Measurements from ENCODE around the gene JMJD7. TPM values are rescaled to one million over a fixed set of nuclear protein-coding genes. Genes with fewer than 3 reads are reported as not detected.
"Not testable (repeated sequence)": the region's sequence is repeated elsewhere in the genome, so short reads cannot be mapped to it uniquely, and the experiment has no call there.

The JMJD7 gene
- polyA plus RNA-seq, 1 donor, result 13.6 TPM

DNA sequence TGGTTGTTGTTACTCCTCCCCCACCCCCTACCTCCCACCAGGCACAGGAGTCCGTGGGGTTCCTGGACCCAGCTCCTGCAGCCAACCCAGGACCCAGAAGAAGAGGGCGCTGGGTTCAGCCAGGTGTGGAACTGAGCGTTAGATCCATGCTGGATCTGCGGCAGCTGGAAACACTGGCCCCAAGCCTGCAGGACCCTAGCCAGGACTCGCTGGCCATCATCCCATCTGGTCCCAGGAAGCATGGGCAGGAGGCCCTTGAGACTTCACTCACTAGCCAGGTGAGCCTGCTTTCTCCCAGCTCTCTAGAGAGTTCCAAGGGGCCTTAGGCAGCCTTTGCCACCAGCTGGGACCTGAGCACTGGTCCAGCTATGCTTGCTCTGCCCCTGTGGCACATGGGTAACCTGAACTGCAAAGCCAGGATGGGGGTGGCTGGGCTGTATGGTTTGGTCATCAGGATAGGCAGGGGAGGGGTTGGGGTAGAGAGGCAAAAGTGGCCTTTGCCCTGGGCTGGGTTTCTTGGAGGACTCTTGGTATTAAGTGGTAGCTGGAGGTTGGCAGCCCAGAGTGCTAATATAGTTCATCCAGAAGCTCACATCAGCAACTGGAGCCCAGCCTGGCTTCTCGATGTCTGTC lies 7.0 kb upstream of the JMJD7 start:
- no peak for DNase-seq

DNA sequence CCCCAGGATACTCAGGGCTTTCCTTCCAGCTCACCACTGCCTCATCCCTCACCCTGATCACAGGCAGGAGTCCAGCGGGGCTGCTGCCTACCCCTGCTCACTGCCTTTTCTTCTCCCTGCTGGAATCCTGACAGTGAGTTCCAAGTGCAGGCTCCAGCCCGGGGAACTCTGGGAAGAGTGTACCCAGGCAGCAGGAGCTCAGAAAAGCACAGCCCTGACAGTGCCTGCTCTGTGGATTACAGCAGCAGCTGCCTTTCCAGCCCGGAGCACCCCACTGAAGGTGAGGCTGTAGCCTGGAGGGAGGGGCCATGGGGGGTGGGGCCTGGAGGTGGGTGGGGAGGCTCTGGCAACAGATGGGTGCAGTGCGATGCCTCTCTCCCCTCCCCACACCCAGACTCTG lies 6.1 kb upstream of the JMJD7 start:
- DNase-seq, result no peak

DNA sequence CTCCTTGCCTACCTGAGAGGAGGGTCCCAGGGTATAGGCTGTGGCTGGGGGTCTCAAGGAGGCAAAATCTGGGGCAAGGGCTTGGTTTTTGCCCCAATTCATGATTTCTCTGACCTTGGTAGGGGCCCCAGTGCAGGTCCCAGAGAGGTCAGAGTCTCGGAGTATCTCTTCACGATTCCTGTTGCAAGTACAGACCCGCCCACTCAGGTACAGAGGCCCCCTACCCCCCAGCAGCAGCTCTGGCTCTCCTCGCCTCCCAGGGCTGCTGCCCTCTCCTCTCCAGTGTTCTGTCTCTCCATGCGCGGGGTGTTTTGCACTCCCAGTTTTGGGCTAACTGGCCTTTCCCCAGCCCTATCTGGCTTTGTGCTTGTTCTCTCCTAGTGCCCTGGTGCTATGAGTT lies 5.4 kb upstream of the JMJD7 start:
- DNase-seq, result no peak

DNA sequence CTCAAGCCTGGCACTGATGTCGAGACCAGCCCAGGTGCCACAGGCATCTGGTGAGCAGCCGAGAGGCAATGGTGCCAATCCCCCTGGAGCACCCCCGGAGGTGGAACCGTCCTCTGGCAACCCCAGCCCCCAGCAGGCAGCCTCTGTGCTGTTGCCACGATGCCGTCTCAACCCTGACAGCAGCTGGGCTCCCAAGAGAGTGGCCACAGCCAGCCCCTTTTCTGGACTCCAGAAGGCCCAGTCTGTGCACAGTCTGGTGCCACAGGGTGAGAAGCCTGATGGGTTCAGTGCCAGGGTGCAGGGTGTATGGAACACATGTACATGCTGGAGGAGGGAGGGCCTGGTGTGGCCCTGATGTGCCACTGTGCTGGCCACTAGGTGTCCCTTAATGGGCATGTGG lies 4.9 kb upstream of the JMJD7 start:
- no peak for DNase-seq

DNA sequence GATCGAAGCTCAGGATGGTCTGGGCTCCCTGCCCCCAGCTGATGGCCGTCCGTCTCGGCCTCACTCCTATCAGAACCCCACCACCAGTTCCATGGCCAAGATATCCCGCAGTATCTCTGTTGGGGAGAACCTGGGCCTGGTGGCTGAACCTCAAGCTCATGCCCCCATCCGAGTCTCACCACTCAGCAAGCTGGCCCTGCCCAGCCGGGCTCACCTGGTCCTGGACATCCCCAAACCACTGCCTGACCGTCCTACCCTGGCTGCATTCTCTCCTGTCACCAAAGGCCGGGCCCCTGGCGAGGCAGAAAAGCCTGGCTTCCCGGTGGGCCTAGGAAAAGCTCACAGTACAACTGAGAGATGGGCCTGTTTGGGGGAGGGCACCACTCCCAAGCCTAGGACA lies 4.4 kb upstream of the JMJD7 start:
- no peak for DNase-seq

DNA sequence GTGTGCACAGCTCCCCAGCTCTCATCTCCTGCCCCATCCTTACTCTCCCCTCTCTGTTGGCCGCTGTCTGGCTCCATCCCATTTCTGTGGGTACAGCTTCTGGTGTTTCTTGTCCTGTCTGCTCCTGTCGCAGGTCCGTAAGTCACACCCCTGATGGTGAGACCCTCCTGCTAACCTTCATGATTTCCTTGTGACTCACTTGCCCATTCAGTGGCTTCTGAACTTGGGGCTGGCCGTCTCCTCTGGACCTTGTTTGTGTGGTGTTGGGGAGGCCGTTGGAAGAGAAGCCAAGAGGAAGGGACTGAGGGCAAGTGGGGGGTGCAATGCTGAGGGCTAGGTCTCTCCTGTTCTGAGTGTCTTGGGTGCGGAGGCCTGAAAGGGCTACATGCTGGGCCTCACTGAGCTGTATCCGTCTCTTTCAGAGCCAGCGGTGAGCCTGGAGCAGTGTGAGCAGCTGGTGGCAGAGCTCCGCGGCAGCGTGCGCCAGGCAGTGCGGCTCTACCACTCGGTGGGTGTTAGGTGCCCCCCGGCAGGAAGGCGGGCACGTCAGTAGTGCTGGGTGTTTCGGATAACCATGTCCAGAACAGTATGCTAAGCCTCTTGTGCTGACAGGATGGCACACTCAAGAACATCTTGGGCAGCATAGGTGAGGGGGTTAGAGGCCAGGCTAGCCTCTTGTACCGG lies 3.7 kb upstream of the JMJD7 start:
- DNase-seq, result no peak

DNA sequence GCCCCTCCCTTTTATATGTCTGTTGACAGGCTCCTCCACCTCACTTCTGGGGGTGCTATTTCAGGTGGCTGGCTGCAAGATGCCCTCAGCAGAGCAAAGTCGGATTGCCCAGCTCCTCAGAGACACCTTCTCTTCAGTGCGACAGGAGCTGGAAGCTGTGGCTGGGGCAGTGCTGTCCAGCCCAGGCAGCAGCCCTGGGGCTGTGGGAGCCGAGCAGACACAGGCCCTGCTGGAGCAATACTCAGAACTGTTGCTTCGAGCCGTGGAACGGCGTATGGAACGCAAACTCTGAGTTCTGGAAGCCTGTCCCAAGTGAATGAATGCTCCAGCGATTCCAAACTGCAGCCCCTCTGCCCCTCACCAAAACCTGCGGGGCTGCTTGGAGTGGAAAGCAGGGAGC lies 2.7 kb upstream of the JMJD7 start:
- DNase-seq, result no peak

DNA sequence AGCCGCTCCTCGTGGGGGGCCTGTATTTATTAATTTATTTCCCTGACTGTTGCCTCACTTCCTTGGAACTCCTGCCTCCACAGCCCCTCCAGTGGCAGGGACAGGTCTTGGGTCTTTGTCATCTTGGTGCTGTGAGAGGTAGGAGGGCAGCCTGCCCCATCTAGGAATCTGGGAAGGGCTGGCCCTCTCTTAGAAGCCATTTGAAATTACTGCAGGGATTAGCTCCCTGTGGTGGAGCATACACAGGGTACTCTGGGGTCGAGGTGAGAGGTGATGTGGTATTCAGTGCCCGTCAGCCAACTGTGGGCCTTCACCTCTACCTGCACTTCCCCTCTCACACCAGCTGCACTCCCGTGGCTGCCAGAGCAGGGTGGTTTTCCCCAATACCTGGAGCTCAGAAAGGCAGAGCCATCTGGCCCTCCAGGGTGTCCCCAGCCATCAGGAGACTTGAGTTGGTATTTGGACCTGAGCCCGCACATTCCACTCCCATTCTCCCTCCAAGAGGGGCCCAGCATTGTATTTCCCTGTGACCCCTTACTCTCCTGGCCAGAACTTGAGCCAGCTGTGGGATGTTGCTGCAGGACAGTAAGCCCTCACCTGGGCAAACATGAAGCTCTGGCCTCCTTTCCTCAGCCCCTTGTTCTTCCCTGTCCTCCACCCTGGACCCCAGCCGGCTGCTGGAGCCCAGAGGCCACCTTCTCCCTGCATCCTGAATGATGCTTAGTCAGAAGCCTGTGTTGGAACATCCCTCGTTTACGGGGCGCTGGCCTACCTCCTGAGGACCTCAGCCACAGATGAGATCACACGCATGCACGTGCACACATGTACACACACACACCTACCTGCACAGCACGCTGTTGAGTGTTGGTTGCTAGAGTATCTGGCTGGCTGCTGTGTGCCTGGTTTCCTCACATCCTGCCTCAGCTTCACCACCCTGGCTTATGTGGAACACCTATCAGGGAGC lies 2.0 kb upstream of the JMJD7 start:
- no peak for DNase-seq

DNA sequence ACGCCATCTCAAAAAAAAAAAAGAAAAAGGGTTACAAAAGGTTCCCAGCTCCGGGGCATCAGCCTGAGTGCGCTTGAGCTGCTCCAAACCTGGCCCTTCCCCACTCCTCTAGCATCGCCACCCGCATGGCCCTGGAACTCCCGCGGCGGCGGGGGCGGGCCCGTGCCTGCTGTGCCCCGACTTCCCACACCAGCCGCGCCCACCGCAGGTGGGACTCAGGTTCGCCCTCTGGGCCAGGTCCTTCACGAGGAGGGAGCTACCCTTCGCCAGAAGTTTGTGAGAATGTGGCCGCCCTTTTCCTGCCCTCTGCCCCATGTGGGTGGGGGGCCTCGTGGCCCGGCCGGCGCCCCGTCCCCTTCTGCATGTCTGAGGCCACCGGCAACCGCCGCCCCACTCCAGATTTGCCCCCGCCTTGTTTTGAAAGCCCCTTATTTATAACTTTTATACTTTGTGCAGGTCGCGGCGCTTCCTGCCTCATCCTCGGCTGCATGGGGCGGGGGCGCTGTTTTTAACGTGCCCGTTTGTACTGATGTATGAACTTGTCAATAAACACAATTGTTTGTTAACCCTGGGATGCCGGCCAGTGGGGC lies 507 bp upstream of the JMJD7 start:
- DNase-seq, result no peak

DNA sequence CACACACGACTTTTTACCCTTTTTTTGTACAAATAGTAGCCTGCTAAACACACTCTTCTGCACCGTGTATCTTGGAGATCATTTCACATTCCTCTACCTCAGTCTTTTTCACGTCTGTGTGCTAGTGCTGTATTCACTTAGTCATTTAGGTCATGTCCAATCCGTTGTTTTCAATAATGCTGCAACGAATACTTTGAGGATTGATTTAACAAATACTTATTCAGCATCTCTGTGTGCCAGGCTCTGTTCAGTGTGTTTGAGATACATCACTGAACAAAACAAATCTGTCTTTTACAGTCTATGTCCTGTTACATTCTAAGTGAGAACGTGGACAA lies 882 bp downstream of the JMJD7 start:
- DNase-seq, result no peak

DNA sequence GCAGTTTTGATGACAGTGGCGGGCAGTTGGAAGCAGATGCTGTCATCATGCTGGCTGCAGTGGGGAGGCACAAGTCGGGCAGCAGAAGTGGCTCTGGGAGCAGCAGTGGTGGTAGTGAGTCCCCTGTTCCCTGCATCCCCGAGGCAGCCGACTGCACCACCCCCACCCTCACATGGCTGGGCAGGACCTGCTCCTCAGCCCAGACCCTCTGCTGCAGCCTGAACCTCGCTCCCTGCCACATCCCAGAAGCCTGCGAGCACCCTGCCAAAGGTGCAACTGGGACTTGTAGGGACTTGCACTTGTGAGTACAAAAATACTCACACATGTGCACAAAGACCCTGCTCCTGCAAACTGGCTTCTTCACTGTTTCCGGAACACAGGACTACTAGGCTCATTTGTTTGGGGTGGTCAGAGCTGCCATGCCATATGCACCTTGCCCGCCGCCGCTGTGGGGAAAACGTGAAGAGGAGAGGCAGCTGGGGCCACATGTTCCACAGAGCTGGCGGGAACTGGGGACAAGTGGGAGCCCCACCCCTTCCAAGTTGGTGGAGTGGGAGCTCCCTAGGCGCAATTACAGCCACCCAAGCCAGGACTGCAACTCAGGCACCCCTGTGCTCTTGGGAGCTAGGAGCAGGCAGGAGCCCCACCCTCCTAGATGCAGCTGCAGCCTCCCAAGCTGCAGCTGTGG lies 2.2 kb downstream of the JMJD7 start:
- no peak for DNase-seq

DNA sequence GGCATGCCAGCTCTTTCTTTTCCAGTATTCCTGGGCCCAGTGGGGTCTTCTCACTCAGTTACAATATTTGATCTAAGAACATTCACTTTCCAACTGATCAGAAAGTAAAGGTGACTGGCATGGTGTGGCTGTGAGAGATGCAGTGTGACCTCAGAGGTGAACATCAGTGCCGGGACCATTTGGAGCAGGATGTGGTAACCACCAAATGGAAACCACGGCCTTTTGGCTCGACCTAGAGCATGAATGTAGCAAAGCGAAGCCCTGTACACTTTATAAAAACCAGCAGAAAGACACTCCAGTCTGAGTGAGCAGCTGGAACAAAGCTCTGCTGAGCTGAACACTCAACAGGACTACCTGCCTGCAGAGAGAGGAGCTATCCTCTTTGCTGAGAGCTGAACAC lies 3.4 kb downstream of the JMJD7 start:
- not testable (repeated sequence) for DNase-seq

DNA sequence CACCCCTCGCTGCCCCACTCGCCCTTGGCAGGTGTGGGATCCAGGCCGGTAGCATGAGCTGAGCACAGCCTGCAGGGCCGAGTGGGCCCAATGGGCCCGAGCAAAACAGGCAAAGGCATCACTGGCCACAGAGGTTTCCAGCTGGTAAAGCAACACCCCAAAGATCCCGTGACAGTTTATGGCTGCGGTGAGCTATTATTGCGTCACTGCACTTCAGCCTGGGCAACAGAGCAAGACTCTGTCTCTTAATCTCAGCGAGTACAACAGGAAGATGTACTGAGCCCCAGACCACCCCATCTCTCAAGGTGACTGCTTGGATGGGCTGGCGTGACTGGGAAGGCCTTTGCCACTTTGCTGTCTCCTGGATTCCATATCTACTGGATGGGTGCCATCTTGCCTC lies 4.3 kb downstream of the JMJD7 start:
- DNase-seq, result no peak

DNA sequence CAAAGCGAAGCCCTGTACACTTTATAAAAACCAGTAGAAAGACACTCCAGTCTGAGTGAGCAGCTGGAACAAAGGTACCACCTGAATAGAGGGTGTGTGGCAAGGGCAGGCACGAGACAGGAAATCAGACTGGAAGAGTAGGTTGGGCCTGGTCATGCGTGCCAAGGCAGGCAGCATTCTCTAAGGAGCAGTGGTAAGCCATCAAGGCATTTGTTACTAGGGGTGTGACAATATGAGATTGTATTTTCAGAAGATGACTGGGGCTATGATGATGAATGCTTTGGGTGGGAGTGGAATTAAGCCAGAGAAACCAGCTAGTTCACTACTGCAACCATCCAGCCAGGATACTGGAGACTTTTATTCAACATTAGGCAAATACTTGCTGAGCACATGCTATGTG lies 5.0 kb downstream of the JMJD7 start:
- DNase-seq, result no peak

DNA sequence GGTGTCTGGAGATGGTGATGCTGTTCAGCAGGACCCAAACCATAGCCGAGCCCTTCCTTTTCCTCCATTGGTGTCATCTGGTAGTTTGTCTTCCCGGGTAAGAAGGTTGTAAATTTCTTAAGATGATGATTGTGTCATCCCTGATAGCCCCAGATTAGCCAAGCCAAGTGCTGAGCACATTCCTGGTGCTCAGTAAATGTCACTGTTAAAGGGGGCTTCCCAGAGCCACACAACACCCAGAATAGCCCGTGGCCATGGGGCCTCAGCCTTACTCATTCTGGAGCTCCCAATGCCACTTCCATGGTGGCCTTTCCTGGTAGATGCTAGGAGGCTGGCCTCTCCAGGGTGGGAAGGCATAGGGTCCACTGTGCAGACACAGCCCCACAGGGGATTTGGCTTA lies 6.2 kb downstream of the JMJD7 start:
- DNase-seq, result no peak

DNA sequence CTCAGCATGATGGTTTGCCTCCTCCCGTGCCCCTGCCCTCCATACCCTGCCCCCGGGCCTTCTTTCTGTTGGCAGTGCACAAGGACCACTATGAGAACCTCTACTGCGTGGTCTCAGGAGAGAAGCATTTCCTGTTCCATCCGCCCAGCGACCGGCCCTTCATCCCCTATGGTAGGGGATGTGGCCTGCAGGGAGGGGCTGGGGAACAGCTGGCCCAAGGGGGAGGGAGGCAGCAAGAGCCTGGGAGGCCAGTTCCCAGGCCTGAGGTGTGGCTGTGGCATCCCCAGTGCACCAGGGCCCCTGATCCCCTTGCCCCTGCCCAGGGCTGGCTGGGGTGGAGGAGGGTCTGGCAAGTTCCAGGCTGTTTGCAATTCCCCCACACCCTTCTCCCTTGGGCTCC lies 8.2 kb downstream of the JMJD7 start:
- no peak for DNase-seq

DNA sequence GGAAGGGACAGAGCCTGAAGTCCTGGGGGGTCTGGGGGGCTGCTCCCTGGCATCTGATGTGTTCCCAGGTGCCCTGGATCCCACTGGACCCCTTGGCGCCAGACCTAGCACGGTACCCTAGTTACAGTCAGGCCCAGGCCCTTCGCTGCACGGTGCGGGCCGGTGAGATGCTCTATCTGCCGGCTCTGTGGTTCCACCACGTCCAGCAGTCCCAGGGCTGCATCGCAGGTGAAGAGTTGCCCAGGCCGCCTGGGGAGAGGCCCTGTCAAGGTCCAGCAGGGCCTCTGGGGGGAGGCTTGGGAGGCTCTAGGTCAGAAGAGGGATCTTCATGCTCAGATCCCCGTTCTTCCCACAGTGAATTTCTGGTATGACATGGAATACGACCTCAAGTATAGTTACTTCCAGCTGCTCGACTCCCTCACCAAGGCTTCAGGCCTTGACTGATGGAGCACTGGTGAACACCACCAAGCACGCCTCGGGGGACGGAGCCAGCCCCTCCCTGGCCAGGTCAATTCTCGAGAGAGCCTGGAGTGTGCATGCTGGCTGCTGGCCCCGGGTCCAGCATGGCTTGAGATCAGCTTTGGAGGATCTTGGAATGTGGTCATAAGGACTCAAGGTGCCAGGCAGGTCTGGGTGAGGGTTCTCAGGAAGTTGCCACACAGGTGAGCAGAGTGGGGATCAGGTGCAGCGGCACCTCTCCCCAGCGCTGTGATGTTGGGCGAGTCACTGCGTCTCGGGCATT lies 9.0 kb downstream of the JMJD7 start:
- no peak for DNase-seq

DNA sequence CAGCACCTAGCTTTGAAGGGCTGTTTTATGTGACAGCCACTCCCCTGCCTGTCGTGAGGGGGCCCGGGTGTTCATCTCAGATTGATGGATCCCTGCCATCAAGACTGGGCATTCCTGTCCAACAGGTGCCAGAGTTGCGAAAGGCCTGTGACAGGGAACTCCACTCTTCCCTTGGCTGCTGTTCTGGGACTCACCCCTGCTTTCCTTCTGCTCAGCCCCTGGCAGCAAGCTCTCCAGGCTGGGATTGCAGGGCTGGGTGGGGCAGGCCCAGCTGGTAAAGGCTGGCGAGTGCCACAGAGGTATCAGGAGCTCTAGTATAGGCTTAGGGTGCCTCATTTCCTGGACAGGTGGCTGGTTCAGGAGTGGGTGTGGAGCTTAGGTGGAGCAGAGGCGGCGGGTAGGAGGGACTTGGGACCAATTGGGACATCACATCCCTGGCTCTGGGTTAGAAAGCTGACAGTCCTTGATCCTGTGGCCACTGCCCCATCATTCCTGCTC lies 10.6 kb downstream of the JMJD7 start, which contains the start of gene PLA2G4B:
PLA2G4B (plus strand) TSS at position 448 of the 498 bp plus-strand sequence. CDS start 67 bp downstream, outside the sequence.
- DNase-seq, result no peak

DNA sequence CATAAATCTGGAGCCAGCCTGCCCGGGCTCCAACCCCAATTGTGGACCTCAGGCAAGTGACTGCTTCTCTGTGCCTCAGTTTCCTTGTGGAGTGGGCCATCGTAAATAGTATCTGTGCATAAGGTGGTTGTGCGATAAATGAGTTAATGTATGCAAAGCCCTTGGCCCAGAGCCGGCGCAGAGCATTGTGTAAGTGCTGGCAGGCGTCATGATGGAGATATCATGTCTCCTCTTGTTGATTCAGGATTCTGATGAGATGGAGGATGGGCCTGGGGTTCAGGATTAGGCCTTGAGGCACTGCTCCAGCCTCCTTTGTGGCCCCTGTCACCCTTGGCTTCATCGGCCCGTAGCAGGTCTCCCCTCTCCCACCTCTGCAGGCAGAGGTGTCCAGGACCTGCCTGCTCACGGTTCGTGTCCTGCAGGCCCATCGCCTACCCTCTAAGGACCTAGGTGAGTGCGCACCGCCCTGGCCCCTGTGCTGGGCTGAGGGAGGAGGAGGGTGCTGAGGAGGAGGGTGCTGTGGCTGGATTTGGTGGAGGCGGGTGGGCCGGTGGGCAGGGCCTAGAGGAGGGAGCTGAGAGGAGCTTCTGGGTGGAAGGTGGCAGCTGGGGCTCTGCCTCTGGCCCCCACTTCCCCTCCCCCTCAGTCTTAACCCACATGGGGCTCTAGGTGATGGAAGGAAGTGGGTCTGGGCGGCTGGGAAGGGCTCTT lies 12.0 kb downstream of the JMJD7 start:
- DNase-seq, result no peak

DNA sequence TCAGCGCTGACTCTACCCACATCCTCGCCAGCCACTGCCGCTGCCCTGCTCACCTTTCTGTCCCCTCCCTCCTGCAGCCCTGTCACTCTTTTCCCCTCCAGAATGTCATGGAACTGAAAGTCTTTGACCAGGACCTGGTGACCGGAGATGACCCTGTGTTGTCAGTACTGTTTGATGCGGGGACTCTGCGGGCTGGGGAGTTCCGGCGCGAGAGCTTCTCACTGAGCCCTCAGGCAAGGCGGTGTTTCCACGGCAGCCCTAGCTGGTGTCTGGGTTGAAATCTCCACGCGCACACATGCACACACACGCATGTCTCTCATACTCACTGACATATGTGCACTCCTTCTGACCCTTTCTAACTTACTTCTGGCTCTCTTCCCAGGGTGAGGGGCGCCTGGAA lies 12.8 kb downstream of the JMJD7 start:
- DNase-seq, result no peak

DNA sequence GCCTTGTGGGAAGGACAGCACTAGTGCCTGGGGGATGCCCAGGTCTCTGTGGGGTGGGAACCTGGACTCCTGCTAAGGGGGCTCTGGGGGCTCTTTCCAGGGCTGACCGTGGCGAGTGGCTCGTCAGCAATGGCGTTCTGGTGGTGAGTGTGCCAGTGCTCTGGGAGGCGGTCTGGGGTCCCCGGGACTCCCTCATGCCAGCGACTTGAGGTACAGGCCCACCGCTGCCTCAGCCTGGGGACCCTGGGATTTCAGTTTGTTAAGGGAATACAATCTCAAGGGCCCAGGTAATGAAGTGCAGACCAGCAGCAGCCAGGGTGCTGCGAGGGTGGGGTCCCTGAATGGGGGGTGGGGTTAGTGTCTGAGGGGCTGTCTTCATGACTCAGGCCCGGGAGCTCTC lies 13.2 kb downstream of the JMJD7 start:
- no peak for DNase-seq
